ENCODE data around the gene KCNK4. TPM values are rescaled to one million over a fixed set of nuclear protein-coding genes. Genes with fewer than 3 reads are reported as not detected.

KCNK4 gene
- total and polyA plus RNA-seq, 2 of the 13 experiments (the other 11 are each of a cell fraction or from before 2014, with no cell fraction given) = not detected

DNA sequence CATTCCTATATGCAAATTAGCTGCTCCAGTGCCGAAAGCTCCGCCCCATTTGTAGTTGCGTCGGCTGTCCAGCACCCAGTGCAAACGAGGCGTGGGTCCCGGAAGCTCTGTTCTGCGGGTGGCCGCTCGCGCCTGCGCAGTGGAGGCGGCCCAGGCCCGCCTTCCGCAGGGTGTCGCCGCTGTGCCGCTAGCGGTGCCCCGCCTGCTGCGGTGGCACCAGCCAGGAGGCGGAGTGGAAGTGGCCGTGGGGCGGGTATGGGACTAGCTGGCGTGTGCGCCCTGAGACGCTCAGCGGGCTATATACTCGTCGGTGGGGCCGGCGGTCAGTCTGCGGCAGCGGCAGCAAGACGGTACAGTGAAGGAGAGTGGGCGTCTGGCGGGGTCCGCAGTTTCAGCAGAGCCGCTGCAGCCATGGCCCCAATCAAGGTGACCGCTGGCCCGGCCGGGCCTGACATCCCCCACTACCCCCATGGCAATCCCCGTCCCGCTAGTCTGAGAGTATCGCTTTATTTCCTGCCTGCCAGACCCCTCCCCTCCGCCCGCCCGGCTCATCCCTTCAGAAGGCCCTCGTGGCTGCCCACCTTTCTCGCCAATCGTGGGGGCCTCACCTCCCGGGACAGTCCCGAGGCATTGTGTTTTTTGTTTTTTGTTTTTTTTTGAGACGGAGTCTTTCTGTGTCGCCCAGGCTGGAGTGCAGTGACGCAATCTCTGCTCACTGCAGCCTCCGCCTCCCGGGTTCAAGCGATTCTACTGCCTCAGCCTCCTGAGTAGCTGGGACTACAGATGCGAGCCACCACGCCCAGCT is 27.1 kb downstream of the KCNK4 start, which contains the start of gene PRDX5 (continued):
- TF ChIP-seq MYC (CRISPR knock-in tag; IDR thresholded peaks at IDR 0.05; ENCODE audit: borderline replicate concordance) (peak; percentile 72; the same call in 1 of the 2 replicates), ZFP1 (CRISPR knock-in tag; IDR thresholded peaks at IDR 0.05) (no peak), ZNF382 (CRISPR knock-in tag; IDR thresholded peaks at IDR 0.05; ENCODE audit: borderline replicate concordance) (no peak), MEIS1 (CRISPR knock-in tag; IDR thresholded peaks at IDR 0.05; ENCODE audit: borderline replicate concordance) (peak; percentile 61; the same call in 1 of the 2 replicates), NFRKB (IDR thresholded peaks at IDR 0.05) (no peak), SP4 (CRISPR knock-in tag; IDR thresholded peaks at IDR 0.05) (0 out of 2 replicates have a peak, but pooled peaks have one; percentile 2), ZNF75D (CRISPR knock-in tag; IDR thresholded peaks at IDR 0.05; ENCODE audit: borderline replicate concordance) (no peak), CHD2 (IDR thresholded peaks at IDR 0.05; ENCODE audit: low read depth, low read length) (no peak), ZNF749 (CRISPR knock-in tag; IDR thresholded peaks at IDR 0.05; ENCODE audit: borderline replicate concordance) (peak; percentile 31; the same call in 1 of the 2 replicates), SMAD1 (CRISPR knock-in tag; IDR thresholded peaks at IDR 0.05; ENCODE audit: borderline replicate concordance, low read depth) (no peak), ZNF143 (CRISPR knock-in tag; IDR thresholded peaks at IDR 0.05) (no peak), DR1 (CRISPR knock-in tag; IDR thresholded peaks at IDR 0.05) (0 out of 2 replicates have a peak, but pooled peaks have one; percentile 12)
- TF ChIP-seq, protein P1, sequence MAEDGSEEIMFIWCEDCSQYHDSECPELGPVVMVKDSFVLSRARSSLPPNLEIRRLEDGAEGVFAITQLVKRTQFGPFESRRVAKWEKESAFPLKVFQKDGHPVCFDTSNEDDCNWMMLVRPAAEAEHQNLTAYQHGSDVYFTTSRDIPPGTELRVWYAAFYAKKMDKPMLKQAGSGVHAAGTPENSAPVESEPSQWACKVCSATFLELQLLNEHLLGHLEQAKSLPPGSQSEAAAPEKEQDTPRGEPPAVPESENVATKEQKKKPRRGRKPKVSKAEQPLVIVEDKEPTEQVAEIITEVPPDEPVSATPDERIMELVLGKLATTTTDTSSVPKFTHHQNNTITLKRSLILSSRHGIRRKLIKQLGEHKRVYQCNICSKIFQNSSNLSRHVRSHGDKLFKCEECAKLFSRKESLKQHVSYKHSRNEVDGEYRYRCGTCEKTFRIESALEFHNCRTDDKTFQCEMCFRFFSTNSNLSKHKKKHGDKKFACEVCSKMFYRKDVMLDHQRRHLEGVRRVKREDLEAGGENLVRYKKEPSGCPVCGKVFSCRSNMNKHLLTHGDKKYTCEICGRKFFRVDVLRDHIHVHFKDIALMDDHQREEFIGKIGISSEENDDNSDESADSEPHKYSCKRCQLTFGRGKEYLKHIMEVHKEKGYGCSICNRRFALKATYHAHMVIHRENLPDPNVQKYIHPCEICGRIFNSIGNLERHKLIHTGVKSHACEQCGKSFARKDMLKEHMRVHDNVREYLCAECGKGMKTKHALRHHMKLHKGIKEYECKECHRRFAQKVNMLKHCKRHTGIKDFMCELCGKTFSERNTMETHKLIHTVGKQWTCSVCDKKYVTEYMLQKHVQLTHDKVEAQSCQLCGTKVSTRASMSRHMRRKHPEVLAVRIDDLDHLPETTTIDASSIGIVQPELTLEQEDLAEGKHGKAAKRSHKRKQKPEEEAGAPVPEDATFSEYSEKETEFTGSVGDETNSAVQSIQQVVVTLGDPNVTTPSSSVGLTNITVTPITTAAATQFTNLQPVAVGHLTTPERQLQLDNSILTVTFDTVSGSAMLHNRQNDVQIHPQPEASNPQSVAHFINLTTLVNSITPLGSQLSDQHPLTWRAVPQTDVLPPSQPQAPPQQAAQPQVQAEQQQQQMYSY (CRISPR knock-in tag; IDR thresholded peaks at IDR 0.05) = peak; percentile 46; the same call in 1 of the 2 replicates
- TF ChIP-seq, protein P2, sequence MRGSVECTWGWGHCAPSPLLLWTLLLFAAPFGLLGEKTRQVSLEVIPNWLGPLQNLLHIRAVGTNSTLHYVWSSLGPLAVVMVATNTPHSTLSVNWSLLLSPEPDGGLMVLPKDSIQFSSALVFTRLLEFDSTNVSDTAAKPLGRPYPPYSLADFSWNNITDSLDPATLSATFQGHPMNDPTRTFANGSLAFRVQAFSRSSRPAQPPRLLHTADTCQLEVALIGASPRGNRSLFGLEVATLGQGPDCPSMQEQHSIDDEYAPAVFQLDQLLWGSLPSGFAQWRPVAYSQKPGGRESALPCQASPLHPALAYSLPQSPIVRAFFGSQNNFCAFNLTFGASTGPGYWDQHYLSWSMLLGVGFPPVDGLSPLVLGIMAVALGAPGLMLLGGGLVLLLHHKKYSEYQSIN (CRISPR knock-in tag; IDR thresholded peaks at IDR 0.05; ENCODE audit: borderline replicate concordance) = no peak
- TF ChIP-seq, protein P3, sequence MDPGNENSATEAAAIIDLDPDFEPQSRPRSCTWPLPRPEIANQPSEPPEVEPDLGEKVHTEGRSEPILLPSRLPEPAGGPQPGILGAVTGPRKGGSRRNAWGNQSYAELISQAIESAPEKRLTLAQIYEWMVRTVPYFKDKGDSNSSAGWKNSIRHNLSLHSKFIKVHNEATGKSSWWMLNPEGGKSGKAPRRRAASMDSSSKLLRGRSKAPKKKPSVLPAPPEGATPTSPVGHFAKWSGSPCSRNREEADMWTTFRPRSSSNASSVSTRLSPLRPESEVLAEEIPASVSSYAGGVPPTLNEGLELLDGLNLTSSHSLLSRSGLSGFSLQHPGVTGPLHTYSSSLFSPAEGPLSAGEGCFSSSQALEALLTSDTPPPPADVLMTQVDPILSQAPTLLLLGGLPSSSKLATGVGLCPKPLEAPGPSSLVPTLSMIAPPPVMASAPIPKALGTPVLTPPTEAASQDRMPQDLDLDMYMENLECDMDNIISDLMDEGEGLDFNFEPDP (CRISPR knock-in tag; conservative IDR thresholded peaks at IDR 0.05) = no peak
- TF ChIP-seq, protein P4, sequence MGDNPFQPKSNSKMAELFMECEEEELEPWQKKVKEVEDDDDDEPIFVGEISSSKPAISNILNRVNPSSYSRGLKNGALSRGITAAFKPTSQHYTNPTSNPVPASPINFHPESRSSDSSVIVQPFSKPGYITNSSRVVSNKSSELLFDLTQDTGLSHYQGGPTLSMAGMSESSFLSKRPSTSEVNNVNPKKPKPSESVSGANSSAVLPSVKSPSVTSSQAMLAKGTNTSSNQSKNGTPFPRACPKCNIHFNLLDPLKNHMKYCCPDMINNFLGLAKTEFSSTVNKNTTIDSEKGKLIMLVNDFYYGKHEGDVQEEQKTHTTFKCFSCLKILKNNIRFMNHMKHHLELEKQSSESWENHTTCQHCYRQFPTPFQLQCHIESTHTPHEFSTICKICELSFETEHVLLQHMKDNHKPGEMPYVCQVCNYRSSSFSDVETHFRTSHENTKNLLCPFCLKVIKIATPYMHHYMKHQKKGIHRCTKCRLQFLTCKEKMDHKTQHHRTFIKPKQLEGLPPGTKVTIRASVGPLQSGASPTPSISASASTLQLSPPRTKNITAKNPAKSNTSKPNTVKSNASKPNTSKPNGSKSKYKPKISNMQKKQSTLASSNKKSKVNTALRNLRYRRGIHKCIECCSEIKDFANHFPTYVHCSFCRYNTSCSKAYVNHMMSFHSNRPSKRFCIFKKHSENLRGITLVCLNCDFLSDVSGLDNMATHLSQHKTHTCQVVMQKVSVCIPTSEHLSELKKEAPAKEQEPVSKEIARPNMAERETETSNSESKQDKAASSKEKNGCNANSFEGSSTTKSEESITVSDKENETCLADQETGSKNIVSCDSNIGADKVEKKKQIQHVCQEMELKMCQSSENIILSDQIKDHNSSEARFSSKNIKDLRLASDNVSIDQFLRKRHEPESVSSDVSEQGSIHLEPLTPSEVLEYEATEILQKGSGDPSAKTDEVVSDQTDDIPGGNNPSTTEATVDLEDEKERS (CRISPR knock-in tag; IDR thresholded peaks at IDR 0.05) = no peak
- TF ChIP-seq, protein P5, sequence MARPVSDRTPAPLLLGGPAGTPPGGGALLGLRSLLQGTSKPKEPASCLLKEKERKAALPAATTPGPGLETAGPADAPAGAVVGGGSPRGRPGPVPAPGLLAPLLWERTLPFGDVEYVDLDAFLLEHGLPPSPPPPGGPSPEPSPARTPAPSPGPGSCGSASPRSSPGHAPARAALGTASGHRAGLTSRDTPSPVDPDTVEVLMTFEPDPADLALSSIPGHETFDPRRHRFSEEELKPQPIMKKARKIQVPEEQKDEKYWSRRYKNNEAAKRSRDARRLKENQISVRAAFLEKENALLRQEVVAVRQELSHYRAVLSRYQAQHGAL (CRISPR knock-in tag; IDR thresholded peaks at IDR 0.05; ENCODE audit: not compliant biosample characterization) = no peak

Measured in HepG2 (cell line).